HG03103 (cell line): ENCODE data around the gene CD52.
"Not testable (repeated sequence)": the region's sequence is repeated elsewhere in the genome, so short reads cannot be mapped to it uniquely, and the experiment has no call there.

ENCODE experiments used
- ATAC-seq: cut with Tn5 transposase; IDR thresholded peaks from one replicate; pipeline ENCODE4 v1.9.1; 2021; ENCODE audit warnings: low read depth; ENCODE audit not compliant: unreplicated experiment

CD52 gene

DNA sequence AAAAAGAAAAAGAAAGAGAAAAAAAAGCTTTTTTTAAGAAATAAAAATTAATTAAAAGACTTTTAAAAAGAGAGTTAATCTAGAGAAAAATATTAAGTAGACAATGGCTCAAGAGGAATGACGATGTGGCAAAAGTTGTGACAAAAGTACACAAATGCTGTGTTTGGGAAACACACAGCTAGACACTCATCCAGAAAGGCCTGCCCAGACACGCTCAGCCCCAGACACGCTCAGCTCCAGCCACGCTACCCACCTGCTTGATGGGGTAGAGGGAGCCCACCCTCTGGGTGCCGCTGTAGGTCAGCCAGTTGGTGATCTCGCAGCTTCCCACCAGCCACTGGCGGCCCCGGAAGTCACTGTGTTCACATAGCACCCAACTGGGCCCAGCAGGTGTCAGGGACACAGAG, 10.2 kb downstream of the CD52 start:
- ATAC-seq, result no peak

DNA sequence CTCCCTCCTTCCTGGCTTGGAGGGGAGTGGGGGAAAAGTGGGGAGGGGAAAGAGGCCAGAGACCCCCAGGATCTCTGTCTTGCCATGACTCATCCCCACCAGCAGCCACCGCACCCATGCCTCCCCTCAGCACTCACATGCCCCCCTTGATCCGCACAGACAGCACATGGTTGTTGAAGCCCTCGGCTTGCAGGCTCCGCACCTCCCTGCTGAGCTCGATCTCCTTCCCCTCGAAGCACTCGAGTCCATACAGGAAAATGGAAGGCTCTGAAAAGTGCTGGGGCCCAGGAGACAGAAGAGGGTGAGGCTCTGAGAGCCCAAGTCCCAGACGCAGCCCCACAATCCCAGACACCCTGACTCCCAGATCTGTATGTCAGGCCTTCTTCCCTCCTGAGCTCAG, 10.8 kb downstream of the CD52 start:
- ATAC-seq, result no peak

DNA sequence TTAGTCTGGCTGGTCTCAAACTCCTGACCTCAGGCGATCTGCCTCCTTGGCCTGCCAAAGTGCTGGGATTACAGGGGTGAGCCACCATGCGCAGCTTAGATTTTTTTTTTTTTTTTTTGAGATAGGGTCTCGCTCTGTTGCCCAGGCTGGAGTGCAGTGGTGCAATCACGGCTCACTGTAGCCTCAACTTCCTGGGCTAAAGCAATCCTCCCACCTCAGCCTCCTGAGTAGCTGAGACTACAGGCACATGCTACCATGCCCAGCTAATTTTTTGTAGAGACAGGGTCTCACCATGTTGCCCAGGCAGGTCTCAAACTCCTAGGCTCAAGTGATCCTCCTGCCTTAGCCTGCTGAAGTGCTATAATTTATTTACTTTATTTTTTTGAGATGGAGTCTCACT, 11.6 kb downstream of the CD52 start:
- ATAC-seq, result not testable (repeated sequence)

DNA sequence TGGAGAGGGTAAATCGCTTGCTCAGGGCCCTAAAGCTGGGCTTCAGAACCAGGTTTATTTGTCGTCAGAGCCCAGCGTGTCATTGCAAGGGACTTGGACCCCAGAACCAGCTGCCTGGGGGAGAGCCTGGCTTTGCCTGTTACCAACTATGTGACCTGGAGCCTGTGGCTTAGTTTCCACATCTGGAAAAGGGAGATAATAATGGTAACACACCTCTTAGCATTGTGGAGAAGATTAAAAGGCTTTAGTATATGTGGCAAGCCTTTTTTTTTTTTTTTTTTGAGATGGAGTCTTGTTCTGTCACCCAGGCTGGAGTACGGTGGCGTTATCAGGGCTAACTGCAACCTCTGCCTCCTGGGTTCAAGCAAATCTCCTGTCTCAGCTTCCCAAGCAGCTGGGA, 12.5 kb downstream of the CD52 start:
- ATAC-seq, result no peak

DNA sequence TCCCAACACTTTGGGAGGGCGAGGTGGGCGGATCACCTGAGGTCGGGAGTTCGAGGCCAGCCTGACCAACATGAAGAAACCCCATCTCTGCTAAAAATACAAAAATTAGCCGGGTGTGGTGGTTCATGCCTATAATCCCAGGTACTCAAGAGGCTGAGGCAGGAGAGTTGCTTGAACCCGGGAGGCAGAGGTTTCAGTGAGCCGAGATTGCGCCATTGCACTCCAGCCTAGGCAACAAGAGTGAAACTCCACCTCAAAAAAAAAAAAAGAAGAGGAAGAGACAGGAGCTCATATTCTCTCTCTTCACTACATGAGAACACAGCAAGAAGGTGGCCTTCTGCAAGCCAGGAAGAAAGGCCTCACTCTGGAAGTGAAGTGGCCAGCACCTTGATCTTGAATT, 15.6 kb downstream of the CD52 start:
- not testable (repeated sequence) for ATAC-seq

DNA sequence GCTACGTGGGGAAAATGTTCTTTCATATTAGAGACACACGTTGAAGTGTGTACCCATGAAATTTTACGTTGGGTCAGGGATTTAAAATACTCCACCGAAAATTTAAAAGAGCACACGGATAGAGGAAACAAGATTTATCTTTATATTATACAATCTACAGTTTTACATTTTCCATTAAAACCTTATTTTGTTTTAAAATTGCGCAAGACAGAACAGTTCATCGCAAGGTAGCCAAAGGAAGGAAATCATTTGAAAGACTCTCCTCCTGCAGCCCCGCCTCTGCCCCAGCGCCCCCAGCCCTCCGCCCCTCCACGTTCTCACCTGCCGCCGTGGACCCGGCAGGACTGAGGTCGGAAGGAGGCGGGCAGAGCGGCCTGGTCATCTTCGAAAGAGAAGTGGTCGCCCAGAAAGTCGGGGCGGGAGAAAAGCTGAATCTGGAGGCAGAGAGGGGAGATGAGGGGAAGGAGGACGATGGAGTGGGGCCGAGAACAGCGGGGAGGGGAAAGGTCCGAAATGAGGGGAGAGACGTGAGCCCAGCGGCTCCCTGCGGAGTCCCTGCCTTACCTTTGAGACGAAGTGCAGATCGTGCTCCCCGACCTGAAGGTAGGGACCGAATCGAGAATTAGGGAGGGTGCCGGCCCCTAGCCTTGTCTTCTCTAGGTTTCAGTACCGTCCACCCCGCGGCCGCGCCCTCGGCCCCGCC, 18.2 kb downstream of the CD52 start:
- ATAC-seq, result no peak

DNA sequence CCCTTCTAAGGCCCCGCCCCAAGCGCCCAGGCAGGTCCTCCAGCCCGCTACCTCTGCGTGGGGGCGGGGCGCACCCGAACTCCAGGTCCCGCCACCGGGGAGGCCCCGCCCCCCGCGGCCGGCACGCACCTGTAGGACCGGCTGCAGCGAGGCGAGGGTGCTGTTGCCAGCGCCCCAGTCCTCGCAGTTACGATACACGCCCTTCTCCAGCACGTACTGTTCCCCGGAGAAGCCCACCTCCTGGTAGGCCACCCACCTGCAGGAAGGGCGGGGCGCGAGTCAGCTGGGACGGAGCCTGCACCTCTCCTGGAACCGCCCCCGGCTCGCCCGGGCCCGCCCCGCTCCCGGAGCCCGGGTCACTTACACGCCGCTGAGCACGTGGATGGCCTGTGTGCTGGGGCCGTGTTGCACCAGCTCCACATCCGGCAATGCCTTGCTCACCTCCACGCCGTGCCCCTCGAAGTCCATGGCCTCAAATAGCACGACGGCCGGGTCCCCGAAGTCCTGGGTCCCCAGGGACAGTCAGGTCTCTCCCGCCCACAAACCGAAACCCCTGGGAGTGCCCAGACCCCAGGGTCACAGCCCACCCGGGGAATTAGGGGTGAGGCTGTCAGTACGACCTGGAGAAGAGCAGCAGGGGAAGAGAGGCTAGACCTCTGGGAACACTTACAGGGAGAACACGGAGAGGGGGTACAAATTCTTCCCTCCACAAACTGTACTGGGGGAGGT, 18.9 kb downstream of the CD52 start:
- ATAC-seq, result peak; percentile 44

DNA sequence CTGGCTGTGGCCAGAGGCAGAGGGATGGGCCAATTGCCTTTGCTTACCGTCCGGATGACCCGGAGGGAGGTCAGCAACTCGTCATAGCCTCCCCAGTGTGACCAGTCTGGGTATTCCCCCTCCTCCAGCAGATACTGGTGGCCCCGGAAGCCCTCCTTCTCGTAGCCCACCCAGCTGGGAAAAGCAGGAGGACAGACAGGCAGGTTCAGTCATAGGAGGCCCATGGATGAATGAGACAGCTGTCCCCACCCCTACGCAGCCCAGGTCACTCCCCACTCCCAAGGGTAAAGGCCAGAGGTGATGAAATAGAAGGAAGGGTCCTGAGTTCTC, 19.4 kb downstream of the CD52 start:
- ATAC-seq, result no peak

DNA sequence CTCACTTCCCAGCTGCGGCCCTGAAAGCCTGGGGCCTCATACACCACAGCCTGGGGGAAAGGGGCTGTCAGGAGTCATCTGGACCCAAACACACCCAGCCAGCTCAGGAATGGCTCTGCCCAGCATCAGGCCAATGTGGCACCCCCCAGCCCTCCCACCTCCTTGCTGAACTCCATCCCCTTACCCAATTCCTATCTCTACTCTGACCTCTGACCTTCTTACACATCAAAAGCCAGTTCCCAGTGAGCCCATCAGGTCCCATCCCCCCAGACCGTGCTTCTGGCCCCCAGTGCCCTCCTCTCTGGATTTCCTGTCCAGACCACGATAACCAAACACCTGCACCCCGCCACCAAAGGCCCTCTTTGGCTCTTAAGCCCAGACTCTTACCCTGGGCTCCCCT, 19.9 kb downstream of the CD52 start:
- ATAC-seq, result no peak

DNA sequence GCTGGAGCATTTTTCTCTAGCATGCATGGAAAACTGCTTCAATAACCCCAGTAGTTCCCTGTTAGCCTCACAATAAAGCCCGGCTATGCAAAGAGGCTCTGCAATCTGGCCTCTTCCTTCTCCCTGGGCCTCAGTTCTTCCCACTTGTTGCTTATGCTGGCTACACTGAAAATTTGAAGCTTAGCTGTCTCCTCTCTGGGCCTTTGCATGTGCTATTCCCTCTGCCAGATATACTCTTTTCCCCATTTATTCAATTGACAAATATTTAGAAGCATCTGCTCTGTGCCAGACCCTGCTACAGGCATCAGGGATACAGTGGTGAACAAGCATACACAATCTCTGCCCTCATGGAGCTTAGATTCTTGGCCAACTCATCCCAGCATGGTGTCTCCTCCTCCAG, 20.9 kb downstream of the CD52 start:
- ATAC-seq, result no peak

DNA sequence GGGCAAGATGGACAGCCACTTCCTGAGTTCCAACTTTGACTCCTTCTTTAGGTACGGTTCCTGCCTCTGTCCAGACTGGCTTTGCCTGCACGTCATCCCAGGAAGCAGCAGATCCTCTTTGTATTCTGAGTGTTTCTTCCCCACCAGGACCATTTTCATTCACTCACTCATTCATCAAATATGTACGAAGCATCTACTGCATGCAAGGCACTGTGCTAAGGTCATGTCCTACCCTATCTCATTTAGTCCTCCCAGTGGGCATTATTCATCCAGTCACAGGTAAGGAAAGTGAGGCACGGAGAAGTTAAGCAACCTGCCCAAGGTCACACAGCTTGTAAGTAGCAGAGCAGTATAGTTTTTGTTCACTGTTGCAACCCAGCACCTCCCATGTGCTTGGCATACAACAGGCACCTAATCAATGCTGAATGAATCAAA, 22.3 kb downstream of the CD52 start:
- ATAC-seq, result no peak

DNA sequence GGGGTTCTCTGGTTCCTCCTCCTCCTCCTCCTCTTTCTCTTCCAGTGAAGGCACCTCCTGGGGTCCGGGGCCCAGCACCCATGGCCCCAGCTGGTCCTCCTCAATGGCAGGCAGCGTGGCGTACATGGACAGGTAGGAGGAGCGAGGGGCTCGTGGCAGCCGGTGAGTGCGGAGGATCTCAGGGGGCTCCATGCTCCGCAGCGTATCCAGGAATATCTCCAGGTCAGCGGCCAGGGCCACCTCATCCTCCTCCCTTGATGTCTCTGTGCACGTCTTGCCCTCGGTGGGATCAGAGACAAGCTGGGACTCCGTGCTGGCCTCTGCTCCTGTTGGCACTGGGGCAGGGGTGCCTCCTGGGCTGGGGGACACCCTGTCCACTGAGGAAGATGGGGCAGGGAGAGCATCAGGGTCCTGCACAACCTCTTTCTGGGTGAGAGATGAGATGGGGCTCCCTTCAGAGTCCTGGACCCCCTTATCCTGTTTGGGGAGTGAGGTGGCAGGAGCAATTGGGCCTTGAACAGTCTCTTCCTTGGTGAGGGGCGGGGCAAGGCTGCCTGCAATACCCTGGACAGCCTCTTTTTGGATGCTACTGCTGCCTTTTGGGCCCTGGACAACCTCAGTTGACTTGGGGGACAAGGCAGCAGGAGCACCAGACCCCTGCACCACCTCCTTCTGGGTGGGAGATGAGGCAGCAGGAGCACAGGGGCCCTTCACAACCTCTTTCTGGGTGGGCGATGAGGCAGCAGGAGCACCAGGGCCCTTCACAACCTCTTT, 26.6 kb downstream of the CD52 start:
- ATAC-seq, result no peak

DNA sequence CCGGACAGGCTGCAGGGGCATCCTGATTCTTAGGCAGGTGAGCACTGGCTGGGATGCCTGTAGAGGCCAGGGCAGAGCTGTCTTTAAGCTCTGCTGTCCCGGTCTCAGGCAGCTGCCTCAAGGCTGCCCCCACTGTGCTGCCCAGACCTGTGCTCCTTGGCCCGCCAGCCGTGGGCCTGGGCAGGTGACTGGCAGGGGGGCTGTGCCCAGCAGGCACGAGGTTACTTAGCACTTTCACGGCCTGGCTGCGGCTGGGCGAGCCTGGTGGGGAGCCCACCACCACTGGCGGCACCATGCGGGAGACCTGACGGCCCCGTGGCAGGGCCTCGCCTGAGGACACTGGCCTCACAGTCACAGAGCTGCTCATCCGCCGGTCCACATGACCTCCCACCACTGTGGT, 28.0 kb downstream of the CD52 start:
- no peak for ATAC-seq

DNA sequence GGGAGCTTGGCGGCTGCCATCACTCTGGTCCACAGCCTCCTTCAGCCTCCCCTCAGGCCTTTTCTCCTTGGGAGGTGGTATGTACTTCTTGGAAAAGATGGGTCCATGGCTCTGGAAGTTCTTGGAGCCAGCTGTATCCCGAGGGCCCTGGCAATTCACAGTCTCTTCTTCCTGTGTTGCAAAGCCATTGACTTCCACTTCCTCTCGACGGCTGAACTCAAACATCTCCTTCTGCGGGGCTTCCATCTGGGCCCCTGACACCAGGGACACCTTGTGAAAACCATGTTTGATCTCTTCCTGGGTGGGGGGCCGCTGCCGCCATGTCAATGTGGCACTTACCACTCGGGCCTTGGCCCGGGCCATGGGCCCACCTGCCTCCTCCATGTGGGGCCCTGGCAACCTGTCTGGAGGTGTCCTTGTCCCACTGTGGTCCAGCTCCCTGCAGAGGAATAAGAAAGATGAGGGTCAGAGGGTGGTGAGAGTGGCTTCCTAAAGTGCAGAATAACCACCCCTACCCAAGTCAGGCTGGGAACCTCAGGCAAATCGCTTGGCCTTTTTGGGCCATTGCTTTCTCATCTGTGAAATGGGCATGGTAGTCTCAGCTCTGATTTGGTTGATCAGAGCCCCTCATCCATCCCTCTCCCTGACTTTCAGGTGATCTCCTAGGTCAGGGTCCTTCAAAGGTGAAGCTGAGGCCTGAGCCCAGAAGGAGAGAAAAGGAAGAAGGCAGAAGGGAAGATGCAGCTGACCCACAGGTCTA, 28.7 kb downstream of the CD52 start:
- ATAC-seq, result no peak

DNA sequence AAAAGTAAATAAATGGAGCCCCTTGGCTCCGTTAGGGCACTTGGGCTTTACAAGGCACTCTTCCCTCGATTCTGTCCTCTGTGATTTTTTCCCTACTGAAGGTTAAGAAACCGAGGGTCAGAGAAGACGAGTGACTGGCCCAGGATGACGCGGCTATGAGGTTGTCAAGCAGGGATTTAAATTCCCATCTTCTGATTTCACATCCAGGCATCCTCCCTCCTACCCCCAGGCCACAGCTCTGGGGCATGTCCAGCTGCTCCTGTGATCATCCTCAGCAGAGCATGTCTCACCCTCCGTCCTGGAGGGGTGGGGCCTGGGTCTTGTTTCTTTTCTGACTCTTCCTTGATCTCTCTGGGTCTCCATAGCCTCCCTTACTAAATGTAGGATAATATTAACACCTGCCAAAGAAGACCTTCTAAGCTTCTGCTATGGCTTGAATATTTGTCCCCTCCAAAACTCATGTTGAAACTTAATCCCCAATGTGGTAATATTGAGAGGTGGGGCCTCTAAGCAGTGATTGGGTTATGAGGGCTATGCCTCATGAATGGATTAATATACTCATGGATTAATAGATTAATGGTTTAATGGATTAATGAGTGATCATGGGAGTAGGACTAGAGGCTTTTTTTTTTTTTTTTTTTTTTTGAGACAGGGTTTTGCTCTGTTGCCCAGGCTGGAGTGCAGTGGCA, 31.6 kb downstream of the CD52 start:
- no peak for ATAC-seq

DNA sequence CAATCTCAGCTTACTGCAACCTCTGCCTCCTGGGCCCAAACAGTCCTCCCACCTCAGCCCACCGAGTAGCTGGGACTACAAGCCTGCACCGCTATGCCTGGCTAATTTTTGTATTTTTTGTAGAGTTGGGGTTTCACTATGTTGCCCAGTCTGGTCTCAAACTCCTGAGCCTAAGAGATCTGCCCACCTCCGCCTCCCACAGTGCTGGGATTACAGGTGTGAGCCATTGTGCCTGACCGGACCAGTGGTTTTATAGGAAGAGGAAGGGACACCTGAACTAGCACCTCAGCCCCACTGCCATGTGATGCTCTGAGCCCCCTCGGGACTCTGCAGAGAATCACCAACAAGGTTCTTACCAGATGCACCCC, 32.1 kb downstream of the CD52 start:
- ATAC-seq, result no peak

DNA sequence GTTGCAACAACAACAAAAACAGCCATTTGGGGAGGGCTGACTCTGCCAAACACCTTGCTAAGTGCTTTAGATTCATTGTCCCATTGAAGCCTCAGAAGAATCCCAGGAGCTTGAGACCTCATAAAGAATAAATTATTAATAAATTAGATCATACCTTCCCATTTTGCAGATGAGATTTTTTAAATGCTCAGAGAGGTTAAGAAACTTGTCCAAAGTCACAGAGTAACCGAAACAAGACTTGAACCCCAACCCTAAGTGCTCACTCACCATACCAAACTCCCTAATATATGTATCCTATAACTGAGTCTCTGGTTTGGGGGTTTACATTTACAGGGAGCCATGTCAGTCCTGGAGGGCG, 32.6 kb downstream of the CD52 start:
- no peak for ATAC-seq

DNA sequence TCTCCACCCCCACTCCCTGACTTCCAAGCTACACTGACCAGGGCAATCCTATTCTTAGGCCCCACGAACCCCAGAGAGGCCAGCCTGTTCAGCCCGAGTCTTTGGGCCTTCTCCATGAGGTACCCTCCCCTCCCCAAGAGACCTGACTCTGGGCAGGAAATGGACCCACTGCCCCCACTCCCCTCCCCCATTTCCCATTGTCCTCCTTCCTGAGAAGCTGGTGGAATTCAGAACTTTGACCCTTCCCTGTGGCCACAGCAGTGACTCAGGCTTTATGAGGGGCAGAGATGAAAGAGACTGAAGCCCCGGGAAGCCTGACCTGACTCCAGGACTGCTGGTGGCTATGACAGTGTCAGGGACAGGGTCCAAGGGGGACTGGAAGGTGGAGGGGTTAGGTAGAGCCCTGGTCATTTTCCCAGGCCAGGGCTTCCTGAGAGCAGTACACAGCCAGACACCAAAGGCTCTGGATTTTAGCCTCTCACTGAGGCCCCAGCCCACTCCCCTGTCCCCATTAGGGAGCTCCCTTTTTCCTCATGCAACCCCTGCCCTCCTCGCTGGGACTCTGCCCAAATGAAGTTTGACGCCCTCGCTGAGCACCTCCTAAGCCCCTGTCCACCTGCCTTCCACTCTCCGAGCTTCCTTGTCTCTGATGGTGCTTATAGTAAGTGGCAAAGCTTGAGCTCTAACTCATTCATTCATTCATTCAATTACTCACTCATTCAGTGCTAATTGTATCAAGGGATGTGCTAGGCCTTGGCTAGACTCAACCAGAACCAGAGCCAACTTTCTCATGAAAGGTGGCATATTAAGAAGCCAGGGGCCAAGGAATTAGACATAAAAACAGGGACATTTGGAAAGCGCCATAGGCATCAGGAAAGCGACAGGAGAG, 33.2 kb downstream of the CD52 start:
- ATAC-seq, result no peak

DNA sequence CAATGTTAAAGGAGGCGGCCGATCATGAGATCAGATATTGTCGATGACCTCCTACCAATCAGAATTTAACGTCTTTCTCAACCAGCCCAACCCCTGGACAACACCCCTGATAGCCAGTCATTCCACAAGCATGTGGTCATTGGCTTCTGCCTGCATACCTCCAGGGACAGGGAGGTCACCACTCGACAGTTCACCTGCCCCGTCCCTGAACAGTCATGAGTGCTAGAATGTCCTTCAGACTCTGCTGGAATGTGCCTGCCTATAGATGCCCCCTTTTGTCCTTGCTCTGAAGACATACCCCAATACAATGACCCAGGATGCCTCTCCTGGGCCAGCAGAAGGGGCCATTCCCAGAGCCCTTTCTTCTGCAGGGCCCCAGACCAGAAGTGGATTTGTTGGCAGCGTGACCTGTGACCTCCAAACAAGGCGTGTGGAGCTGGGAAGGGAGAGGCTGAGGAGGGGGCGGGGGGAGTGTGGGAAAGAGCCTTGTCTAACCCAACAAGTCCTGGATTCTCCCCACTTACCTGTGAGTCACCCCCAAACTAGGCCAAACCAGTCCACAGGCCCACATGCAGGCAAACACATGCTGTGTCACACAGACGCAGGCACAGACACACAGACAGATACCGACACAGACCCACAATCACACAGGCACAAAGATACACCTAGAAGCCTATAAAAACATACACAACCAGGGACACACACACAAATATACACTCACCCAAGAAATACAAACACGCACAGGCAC, 34.0 kb downstream of the CD52 start:
- ATAC-seq, result no peak
